CD14-positive monocyte (primary cell): ENCODE measurements around the gene COX10. TPM values are rescaled to one million over a fixed set of nuclear protein-coding genes. Genes with fewer than 3 reads are reported as not detected.

ENCODE experiments used
- DNase-seq, 3 donors: peaks; one replicate each; pipeline ENCODE4 v3.0.0-alpha.2; 2011 to 2022
- H2AFZ ChIP-seq: 2 replicates; pipeline ENCODE4 v1.6.0; 2012; ENCODE audit warnings: mild to moderate bottlenecking, low read depth, low read length, inconsistent platforms; ENCODE audit not compliant: insufficient read depth, poor library complexity, severe bottlenecking
- H3K27ac ChIP-seq, 2 donors: 1 replicate in 1 of 2; 2 replicates in 1 of 2; pipeline ENCODE4 v1.5.1; 2012 to 2013; ENCODE audit warnings: low read length in 2 of 2, control low read depth in 1 of 2, inconsistent platforms in 1 of 2, low read depth in 1 of 2, mild to moderate bottlenecking in 1 of 2
- H3K27me3 ChIP-seq, 2 donors: one replicate each; pipeline versions ENCODE4 v1.6.0 to v1.6.1; 2011 to 2013; ENCODE audit warnings: low read length in 2 of 2; ENCODE audit not compliant: control insufficient read depth in 2 of 2, insufficient read depth in 2 of 2
- H3K36me3 ChIP-seq, 2 donors: replicated peaks in 1 of 2; 1 replicate in 1 of 2; 2 replicates in 1 of 2; pipeline versions ENCODE4 v1.5.1 to v1.6.1; 2012 to 2013; ENCODE audit warnings: low read length in 2 of 2, control low read depth in 1 of 2, inconsistent platforms in 1 of 2, mild to moderate bottlenecking in 1 of 2; ENCODE audit not compliant: insufficient read depth in 2 of 2, control insufficient read depth in 1 of 2
- H3K4me1 ChIP-seq, 2 donors: 1 replicate in 1 of 2; 2 replicates in 1 of 2; pipeline versions ENCODE4 v1.5.1 to v1.6.1; 2012 to 2013; ENCODE audit warnings: low read length in 2 of 2, control low read depth in 1 of 2, inconsistent platforms in 1 of 2, mild to moderate bottlenecking in 1 of 2, moderate library complexity in 1 of 2; ENCODE audit not compliant: insufficient read depth in 2 of 2, control insufficient read depth in 1 of 2
- H3K4me2 ChIP-seq: replicated peaks from 2 replicates; pipeline ENCODE3; 2012; ENCODE audit warnings: low read length, moderate library complexity, mild to moderate bottlenecking; ENCODE audit not compliant: poor library complexity, severe bottlenecking; ENCODE audit errors: extremely low read depth
- H3K4me3 ChIP-seq, 3 experiments: fragments of 200-600 bp in 1 of 3; sonication (generic) in 1 of 3; replicated peaks in 1 of 3; 1 replicate in 2 of 3; 2 replicates in 1 of 3; pipeline ENCODE4 v1.5.1; 2011 to 2013; ENCODE audit warnings: low read length in 3 of 3, mild to moderate bottlenecking in 3 of 3, control low read depth in 2 of 3, low read depth in 2 of 3, inconsistent platforms in 1 of 3, moderate library complexity in 1 of 3
- H3K79me2 ChIP-seq: 2 replicates; pipeline ENCODE4 v1.6.0; 2012; ENCODE audit warnings: mild to moderate bottlenecking, control low read depth, inconsistent platforms, low read length, moderate library complexity; ENCODE audit not compliant: insufficient read depth
- H3K9ac ChIP-seq: 2 replicates; pipeline ENCODE4 v1.6.0; 2017; ENCODE audit warnings: low read length, mild to moderate bottlenecking; ENCODE audit not compliant: insufficient read depth, poor library complexity, severe bottlenecking
- H3K9me3 ChIP-seq, 2 donors: replicated peaks in 1 of 2; 1 replicate in 1 of 2; 2 replicates in 1 of 2; pipeline versions ENCODE4 v1.5.1 to v1.6.1; 2012 to 2013; ENCODE audit warnings: low read length in 2 of 2, control low read depth in 1 of 2; ENCODE audit not compliant: control insufficient read depth in 1 of 2, insufficient read depth in 1 of 2
- H4K20me1 ChIP-seq: 2 replicates; pipeline ENCODE4 v1.6.0; 2012; ENCODE audit warnings: mild to moderate bottlenecking, low read length, control low read depth, moderate library complexity; ENCODE audit not compliant: insufficient read depth
- H3K27ac Mint-ChIP-seq, 7 donors: one replicate each; pipeline ENCODE4 v1.8.0; 2020; ENCODE audit warnings: mild to moderate bottlenecking in 7 of 7, mixed read lengths in 7 of 7, moderate library complexity in 6 of 7, inconsistent platforms in 2 of 7
- H3K27me3 Mint-ChIP-seq, 3 donors: one replicate each; pipeline ENCODE4 v1.8.0; 2021 to 2022; ENCODE audit warnings: low read depth in 3 of 3, mild to moderate bottlenecking in 3 of 3, mixed read lengths in 3 of 3, moderate library complexity in 3 of 3, inconsistent platforms in 1 of 3
- H3K36me3 Mint-ChIP-seq, 2 donors: one replicate each; pipeline ENCODE4 v1.8.0; 2020; ENCODE audit warnings: mixed read lengths in 2 of 2, inconsistent platforms in 1 of 2, mild to moderate bottlenecking in 1 of 2
- H3K4me1 Mint-ChIP-seq: one replicate; pipeline ENCODE4 v1.8.0; 2020; ENCODE audit warnings: mild to moderate bottlenecking, mixed read lengths
- H3K4me3 Mint-ChIP-seq, 2 donors: one replicate each; pipeline ENCODE4 v1.8.0; 2020; ENCODE audit warnings: mild to moderate bottlenecking in 2 of 2, mixed read lengths in 2 of 2, moderate library complexity in 1 of 2
- H3K9me3 Mint-ChIP-seq, 7 donors: one replicate each; pipeline ENCODE4 v1.8.0; 2020 to 2022; ENCODE audit warnings: mixed read lengths in 7 of 7, mild to moderate bottlenecking in 6 of 7, moderate library complexity in 6 of 7, inconsistent platforms in 2 of 7
- CTCF ChIP-seq: fragments of 200-600 bp; IDR thresholded peaks from one replicate; pipeline ENCODE4 v1.8.0; 2022; ENCODE audit warnings: antibody characterized with exemption, mild to moderate bottlenecking
- WGBS: methylation state at CpG from one replicate; pipeline ENCODE4 v1.1.5; 2013; ENCODE audit warnings: missing lambda C conversion rate; ENCODE audit not compliant: insufficient coverage; 5-methylcytosine and 5-hydroxymethylcytosine counted together
- intact Hi-C, 2 donors: fragments of 100-400 bp; cut with micrococcal nuclease; formaldehyde crosslinking; loops; one replicate each; pipeline versions ENCODE4 v1.15.0 to v1.15.1; 2023
- polyA plus RNA-seq, 3 donors: library from polyadenylated mRNA; depleted of rRNA in 1 of 3; unstranded in 2 of 3; stranded (reverse) in 1 of 3; fragments of 300-500 nt in 2 of 3; fragments of >200 nt in 1 of 3; fragmentation: Illumina TruSeq in 2 of 3; gene quantifications; 1 replicate in 2 of 3; 2 replicates in 1 of 3; pipeline ENCODE4 v1.2.3, GENCODE V29; 2012 to 2021

Gene COX10
- polyA plus RNA-seq, 3 donors = 8.2 to 15.2 (median 11.3) TPM

GRCh38 chr17:14158707-14159106 lies 89.4 kb downstream of the COX10 start:
- Histone ChIP-seq H3K79me2 (no peaks in the 10 kb centered on the region), H3K27ac (no peak overlapping the region), H3K4me1 (no peaks in the 10 kb centered on the region), H3K4me3 (no peak overlapping the region), H3K4me2 (no peak overlapping the region), H3K9me3 (no peaks in the 10 kb centered on the region), H4K20me1 (no peaks in the 10 kb centered on the region), H3K9ac (no peak overlapping the region), H3K27me3 (no peaks in the 10 kb centered on the region), H2AFZ (no peak overlapping the region), H3K36me3 (peaks cover 2 to 21% of the 10 kb centered on the region in 2 donors)
- intact Hi-C loops = no loop called here
- no peak overlapping the region for H3K27ac Mint-ChIP-seq
- H3K4me3 Mint-ChIP-seq = no peak overlapping the region
- H3K27me3 Mint-ChIP-seq = peaks cover 0 to 2% (median 0%) of the 10 kb centered on the region in 3 donors
- peaks cover 8 to 19% of the 10 kb centered on the region in 2 donors for H3K36me3 Mint-ChIP-seq
- no peak for DNase-seq
- peaks cover 6% of the 10 kb centered on the region for H3K4me1 Mint-ChIP-seq
- TF ChIP-seq CTCF = no peak
- no peaks in the 10 kb centered on the region for H3K9me3 Mint-ChIP-seq
- WGBS = 100% methylated on average over 1 of the region's 3 CpGs

DNA sequence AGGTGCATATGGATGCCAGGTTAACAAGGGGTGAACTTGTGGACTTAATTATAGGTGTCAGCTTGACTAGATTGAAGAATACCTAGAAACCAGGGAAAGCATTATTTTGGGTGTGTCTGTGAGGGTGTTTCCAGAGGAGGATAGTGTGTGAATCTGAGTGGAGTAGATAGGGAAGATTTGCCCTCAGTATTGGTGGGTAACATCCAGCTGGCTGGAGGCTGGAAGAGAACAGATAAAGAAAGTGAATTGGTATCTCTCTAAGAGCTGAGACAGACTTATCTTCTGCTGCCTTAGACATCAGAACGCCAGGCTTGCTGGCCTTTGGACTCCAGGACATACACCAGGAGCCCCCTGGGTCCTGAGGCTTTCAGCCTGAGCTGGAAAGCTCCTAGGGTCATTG lies 92.1 kb downstream of the COX10 start:
- H3K36me3 Mint-ChIP-seq = peaks cover 13 to 17% of the 10 kb centered on the region in 2 donors

More for the DNA sequence above, 92.1 kb downstream of the COX10 start:
- H3K4me2 ChIP-seq = no peak overlapping the region
- H3K4me1 Mint-ChIP-seq = peaks cover 3% of the 10 kb centered on the region
- intact Hi-C loops = no loop called here
- DNase-seq = no peak
- no peak overlapping the region for H2AFZ ChIP-seq
- H3K27ac ChIP-seq = no peak overlapping the region
- no peak for TF ChIP-seq CTCF
- no peaks in the 10 kb centered on the region for H3K79me2 ChIP-seq
- no peaks in the 10 kb centered on the region for H3K9me3 Mint-ChIP-seq
- no peaks in the 10 kb centered on the region for H3K27me3 ChIP-seq
- peaks cover 0 to 2% (median 0%) of the 10 kb centered on the region in 3 donors for H3K27me3 Mint-ChIP-seq
- H3K36me3 ChIP-seq = peaks cover 2 to 22% of the 10 kb centered on the region in 2 donors
- 100% methylated on average over 1 of the region's 1 CpG for WGBS
- H3K27ac Mint-ChIP-seq = peak overlapping the region in 1 of 7 donors; percentile 2
- H3K4me1 ChIP-seq = no peaks in the 10 kb centered on the region
- H3K9ac ChIP-seq = no peak overlapping the region
- H3K4me3 Mint-ChIP-seq = no peak overlapping the region
- H4K20me1 ChIP-seq = no peaks in the 10 kb centered on the region
- no peaks in the 10 kb centered on the region for H3K9me3 ChIP-seq
- no peak overlapping the region for H3K4me3 ChIP-seq
